Breast epithelium (tissue), 4 donors: ENCODE measurements around the gene BSDC1. TPM values are rescaled to one million over a fixed set of nuclear protein-coding genes. Genes with fewer than 3 reads are reported as not detected.
A peak's percentile ranks its signal among the peaks of the same experiment; 100 is the strongest.

Experiments
- DNase-seq, 2 donors: peaks; one replicate each; pipeline ENCODE4 v3.0.0-alpha.2; 2019; ENCODE audit warnings: low spot score in 2 of 2
- H3K27ac ChIP-seq, 2 donors: fragments of 200-600 bp; sonication (generic) in 1 of 2; one replicate each; pipeline ENCODE4 v1.5.1; 2016 to 2019; ENCODE audit warnings: mild to moderate bottlenecking in 1 of 2
- H3K27me3 ChIP-seq, 2 donors: fragments of 200-600 bp; sonication (generic) in 1 of 2; one replicate each; pipeline versions ENCODE4 v1.5.1 to v1.6.0; 2017 to 2019; ENCODE audit warnings: control low read depth in 1 of 2, mild to moderate bottlenecking in 1 of 2
- H3K36me3 ChIP-seq: fragments of 200-600 bp; one replicate; pipeline ENCODE4 v1.5.1; 2019
- H3K4me1 ChIP-seq, 2 donors: fragments of 200-600 bp; sonication (generic); one replicate each; pipeline ENCODE4 v1.5.1; 2016 to 2019; ENCODE audit warnings: control low read depth in 1 of 2
- H3K4me3 ChIP-seq, 3 donors: fragments of 200-600 bp; sonication (generic); 1 replicate in 2 of 3; 2 replicates in 1 of 3; pipeline ENCODE4 v1.5.1; 2016 to 2019; ENCODE audit warnings: mild to moderate bottlenecking in 3 of 3, moderate library complexity in 2 of 3
- H3K9me3 ChIP-seq, 2 donors: fragments of 200-600 bp; sonication (generic) in 1 of 2; one replicate each; pipeline ENCODE4 v1.5.1; 2016 to 2019; ENCODE audit warnings: control low read depth in 1 of 2
- CTCF ChIP-seq, 3 donors: fragments of 450-650 bp; IDR thresholded peaks; one replicate each; pipeline ENCODE4 v1.5.1; 2016 to 2017; ENCODE audit warnings: antibody characterized with exemption in 3 of 3, mild to moderate bottlenecking in 3 of 3, moderate library complexity in 3 of 3
- POLR2A ChIP-seq: fragments of 450-650 bp; IDR thresholded peaks from one replicate; pipeline ENCODE4 v1.6.1; 2016; ENCODE audit warnings: antibody characterized with exemption, mild to moderate bottlenecking, moderate library complexity
- POLR2AphosphoS5 ChIP-seq, 3 donors: sonication (generic); formaldehyde crosslinking; IDR thresholded peaks; one replicate each; pipeline ENCODE4 v1.6.1; 2017; ENCODE audit warnings: antibody characterized with exemption in 3 of 3
- intact Hi-C: fragments of 100-400 bp; cut with DNase I; formaldehyde crosslinking; loops from one replicate; pipeline ENCODE4 v1.15.1; 2023; ENCODE audit warnings: low total_unique reads
- total RNA-seq, 3 donors: library from RNA; depleted of rRNA; stranded (reverse); fragments of >200 nt; gene quantifications; one replicate each; pipeline ENCODE4 v1.1.0, GENCODE V29; 2016

Gene BSDC1
- total RNA-seq, 3 donors from 2014 or later = 86.9 to 123 (median 95.1) TPM

- Histone ChIP-seq H3K4me3 (peak overlapping the region; percentile 64 to 89 (median 79)), H3K4me1 (peaks cover 7 to 19% of the 10 kb centered on the region in 2 donors)
Measured at GRCh38 chr1:32393832-32394140, 455 bp downstream of the BSDC1 start.

GRCh38 chr1:32393136-32393535 is 1.1 kb downstream of the BSDC1 start:
- Histone ChIP-seq H3K27ac (peak overlapping the region; percentile 95 to 99), H3K27me3 (no peaks in the 10 kb centered on the region), H3K4me1 (peaks cover 7 to 19% of the 10 kb centered on the region in 2 donors), H3K36me3 (no peaks in the 10 kb centered on the region), H3K9me3 (no peaks in the 10 kb centered on the region), H3K4me3 (peak overlapping the region; percentile 64 to 89 (median 79))
- DNase-seq = no peak
- intact Hi-C loops = no loop called here
- no peak for TF ChIP-seq POLR2A
- no peak for TF ChIP-seq CTCF (IDR thresholded peaks at IDR 0.05)
- TF ChIP-seq POLR2AphosphoS5 (IDR thresholded peaks at IDR 0.05) = no peak

More at GRCh38 chr1:32393832-32394140, 455 bp downstream of the BSDC1 start:
- DNase-seq = peak; percentile 58 to 74
- TF ChIP-seq POLR2AphosphoS5 (IDR thresholded peaks at IDR 0.05) (no peak), CTCF (IDR thresholded peaks at IDR 0.05) (no peak), POLR2A (no peak)
- H3K27ac ChIP-seq = peak overlapping the region; percentile 95 to 99
- H3K27me3 ChIP-seq = no peaks in the 10 kb centered on the region
- H3K9me3 ChIP-seq = no peaks in the 10 kb centered on the region
- intact Hi-C loops = no loop called here
- no peaks in the 10 kb centered on the region for H3K36me3 ChIP-seq

GRCh38 chr1:32392325-32392724 is 1.9 kb downstream of the BSDC1 start:
- Histone ChIP-seq H3K4me1 (peaks cover 7 to 19% of the 10 kb centered on the region in 2 donors), H3K27me3 (no peaks in the 10 kb centered on the region), H3K36me3 (no peaks in the 10 kb centered on the region), H3K27ac (peak overlapping the region in 1 of 2 donors; percentile 99), H3K9me3 (no peaks in the 10 kb centered on the region), H3K4me3 (peak overlapping the region in 1 of 3 donors; percentile 79)
- TF ChIP-seq POLR2AphosphoS5 (IDR thresholded peaks at IDR 0.05) = no peak
- TF ChIP-seq CTCF (IDR thresholded peaks at IDR 0.05) = no peak
- TF ChIP-seq POLR2A = no peak
- no peak for DNase-seq
- intact Hi-C loops = no loop called here

- Histone ChIP-seq H3K27ac (no peak overlapping the region), H3K4me1 (peaks cover 7 to 19% of the 10 kb centered on the region in 2 donors), H3K9me3 (no peaks in the 10 kb centered on the region), H3K27me3 (no peaks in the 10 kb centered on the region), H3K36me3 (no peaks in the 10 kb centered on the region), H3K4me3 (no peak overlapping the region)
- no peak for DNase-seq
- intact Hi-C loops = no loop called here
- TF ChIP-seq POLR2AphosphoS5 (IDR thresholded peaks at IDR 0.05) (no peak), POLR2A (no peak), CTCF (IDR thresholded peaks at IDR 0.05) (no peak)
Measured at GRCh38 chr1:32390904-32391870, 3.1 kb downstream of the BSDC1 start.

GRCh38 chr1:32388641-32389040 is 5.6 kb downstream of the BSDC1 start:
- TF ChIP-seq CTCF (IDR thresholded peaks at IDR 0.05) (no peak), POLR2AphosphoS5 (IDR thresholded peaks at IDR 0.05) (no peak), POLR2A (no peak)
- no peak for DNase-seq
- H3K9me3 ChIP-seq = no peaks in the 10 kb centered on the region
- H3K27ac ChIP-seq = no peak overlapping the region
- H3K27me3 ChIP-seq = no peaks in the 10 kb centered on the region
- H3K36me3 ChIP-seq = no peaks in the 10 kb centered on the region
- H3K4me1 ChIP-seq = peaks cover 7 to 19% of the 10 kb centered on the region in 2 donors
- intact Hi-C loops = no loop called here
- no peak overlapping the region for H3K4me3 ChIP-seq
